ENCODE measurements around the gene PIK3C2G.
"Not testable (repeated sequence)": the region's sequence is repeated elsewhere in the genome, so short reads cannot be mapped to it uniquely, and the experiment has no call there.

PIK3C2G gene

GRCh38 chr12:18483698-18484325 is 222.5 kb downstream of the PIK3C2G start:
- DNase-seq: no peak

GRCh38 chr12:18486036-18486435 is 224.7 kb downstream of the PIK3C2G start:
- no peak for DNase-seq

- DNase-seq: no peak
Observed at GRCh38 chr12:18487509-18487908, 226.2 kb downstream of the PIK3C2G start.

- DNase-seq: no peak
Observed at GRCh38 chr12:18492372-18493025, 231.2 kb downstream of the PIK3C2G start.

GRCh38 chr12:18496156-18496555 is 234.8 kb downstream of the PIK3C2G start:
- DNase-seq: no peak

GRCh38 chr12:18500160-18500574 is 238.8 kb downstream of the PIK3C2G start:
- DNase-seq: not testable (repeated sequence)

- not testable (repeated sequence) for DNase-seq
Observed at GRCh38 chr12:18500736-18501135, 239.4 kb downstream of the PIK3C2G start.

- DNase-seq: no peak
Observed at GRCh38 chr12:18502422-18502968, 241.2 kb downstream of the PIK3C2G start.

- no peak for DNase-seq
Observed at GRCh38 chr12:18521461-18521860, 260.1 kb downstream of the PIK3C2G start.

GRCh38 chr12:18522806-18523205 is 261.5 kb downstream of the PIK3C2G start:
- DNase-seq: no peak

GRCh38 chr12:18542497-18542896 is 281.2 kb downstream of the PIK3C2G start:
- not testable (repeated sequence) for DNase-seq

GRCh38 chr12:18546399-18546798 is 285.1 kb downstream of the PIK3C2G start:
- no peak for DNase-seq

- DNase-seq: no peak
Observed at GRCh38 chr12:18549598-18549997, 288.3 kb downstream of the PIK3C2G start.

GRCh38 chr12:18551106-18551505 is 289.8 kb downstream of the PIK3C2G start:
- DNase-seq: no peak

- no peak for DNase-seq
Observed at GRCh38 chr12:18551701-18552100, 290.4 kb downstream of the PIK3C2G start.

- no peak for DNase-seq
Observed at GRCh38 chr12:18552829-18553228, 291.5 kb downstream of the PIK3C2G start.

GRCh38 chr12:18556161-18556560 is 294.8 kb downstream of the PIK3C2G start:
- DNase-seq: no peak

GRCh38 chr12:18559242-18559641 is 297.9 kb downstream of the PIK3C2G start:
- DNase-seq: no peak

GRCh38 chr12:18562531-18562930 is 301.2 kb downstream of the PIK3C2G start:
- no peak for DNase-seq

GRCh38 chr12:18564306-18564705 is 303.0 kb downstream of the PIK3C2G start:
- DNase-seq: no peak

- DNase-seq: no peak
Observed at GRCh38 chr12:18567787-18568186, 306.5 kb downstream of the PIK3C2G start.

GRCh38 chr12:18570543-18570942 is 309.2 kb downstream of the PIK3C2G start:
- DNase-seq: no peak

- no peak for DNase-seq
Observed at GRCh38 chr12:18576104-18576626, 314.8 kb downstream of the PIK3C2G start.

- no peak for DNase-seq
Observed at GRCh38 chr12:18576648-18577047, 315.3 kb downstream of the PIK3C2G start.
